Transverse colon (tissue), 4 donors: ENCODE data around the gene GALNT9.

ENCODE experiments used
- CTCF ChIP-seq, 5 experiments: fragments of 200-600 bp in 3 of 5; fragments of 450-650 bp in 2 of 5; sonication (generic) in 3 of 5; IDR thresholded peaks; 1 replicate in 2 of 5; 2 replicates in 3 of 5; pipeline ENCODE4 v1.5.1; 2016 to 2017; ENCODE audit warnings: antibody characterized with exemption in 5 of 5, inconsistent platforms in 3 of 5, mild to moderate bottlenecking in 2 of 5, moderate library complexity in 1 of 5
- POLR2A ChIP-seq: fragments of 450-650 bp; IDR thresholded peaks from one replicate; pipeline ENCODE4 v1.6.1; 2016; ENCODE audit warnings: antibody characterized with exemption, mild to moderate bottlenecking, moderate library complexity
- POLR2AphosphoS5 ChIP-seq, 3 donors: sonication (generic); formaldehyde crosslinking; IDR thresholded peaks; one replicate each; pipeline ENCODE4 v1.6.1; 2016; ENCODE audit warnings: antibody characterized with exemption in 3 of 3

DNA sequence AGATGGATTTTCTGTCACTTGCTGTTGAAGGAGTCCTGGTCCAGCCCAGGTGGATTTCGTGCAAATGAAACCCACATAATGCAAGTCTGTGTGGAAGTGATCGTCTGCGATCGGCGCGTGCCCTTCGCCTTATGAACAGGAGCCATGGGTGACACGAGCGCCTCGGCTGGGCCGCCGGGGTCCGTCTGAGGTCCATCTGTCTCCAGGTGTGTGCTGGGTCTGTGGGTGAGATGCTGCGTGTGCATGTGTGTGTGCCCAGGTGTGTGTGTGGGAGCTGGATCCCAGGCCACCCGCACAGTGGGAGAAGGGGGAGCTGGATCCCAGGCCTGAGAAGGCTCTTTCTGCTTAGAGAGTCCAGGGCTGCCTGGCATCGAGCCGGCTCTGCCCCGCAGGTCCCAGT is 53.8 kb downstream of the GALNT9 start:
- TF ChIP-seq CTCF (IDR thresholded peaks at IDR 0.05) (no peak), POLR2A (no peak), POLR2AphosphoS5 (IDR thresholded peaks at IDR 0.05) (no peak)
